OCI-LY1 (cell line): ENCODE results near the gene UBXN10.

ENCODE experiments used
- CTCF ChIP-seq: fragments of 200-600 bp; sonication (generic), shearing (Covaris generic); IDR thresholded peaks from 2 replicates; pipeline ENCODE4 v1.5.1; 2017; ENCODE audit warnings: mild to moderate bottlenecking, antibody characterized with exemption, low read length, moderate library complexity, mixed read lengths
- EZH2 ChIP-seq: fragments of 200-600 bp; sonication (generic), shearing (Covaris generic); IDR thresholded peaks from 2 replicates; pipeline ENCODE4 v1.8.0; 2017; ENCODE audit warnings: borderline replicate concordance, mixed run types, mild to moderate bottlenecking, antibody characterized with exemption, low read length, moderate library complexity, mixed read lengths

GRCh38 chr1:20183035-20183434 is 2.9 kb upstream of the UBXN10 start:
- TF ChIP-seq CTCF = no peak
- TF ChIP-seq EZH2 = no peak
